Measurements from ENCODE around the gene MARK3. TPM values are rescaled to one million over a fixed set of nuclear protein-coding genes. Genes with fewer than 3 reads are reported as not detected.

The MARK3 gene
- total and polyA plus RNA-seq, 2 donors (not counting 1 experiment from before 2014, with no cell fraction given), result 73.0 to 142 TPM

DNA sequence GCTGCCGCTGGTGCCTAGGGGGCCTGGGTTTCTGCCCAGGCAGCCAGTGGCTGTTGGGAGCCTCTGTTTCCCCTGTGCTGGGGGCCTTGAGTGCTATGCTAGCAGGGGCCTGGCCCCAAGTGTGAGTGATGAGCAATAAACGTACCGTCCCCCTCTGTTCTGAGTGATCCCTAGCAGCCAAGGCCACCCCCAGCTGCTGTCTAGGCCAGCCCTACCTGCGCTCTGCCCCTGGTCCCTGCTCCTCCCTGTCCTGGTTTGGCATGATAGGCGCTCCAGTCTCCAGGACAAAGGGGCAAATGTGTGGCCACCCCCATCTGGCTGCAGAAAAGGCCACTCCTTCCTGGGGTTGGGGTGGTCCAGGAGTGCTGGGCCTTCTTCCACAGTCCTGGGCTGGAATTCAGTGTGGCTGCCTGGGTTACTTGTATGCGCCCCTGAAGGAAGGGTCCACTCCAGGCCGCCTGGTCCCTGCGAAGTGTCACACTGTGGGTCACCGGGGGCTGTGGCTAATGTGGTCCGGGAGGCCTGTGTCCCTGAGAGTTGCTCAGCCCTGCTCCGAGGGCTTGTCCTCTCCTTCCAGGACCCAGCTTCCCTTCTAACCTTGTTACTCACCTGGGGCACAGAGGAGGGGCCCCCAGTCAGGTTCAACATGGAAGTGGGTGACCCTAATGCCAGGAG lies 150.8 kb downstream of the MARK3 start:
- peaks cover 0 to 9% of the 10 kb centered on the region in 2 experiments for H3K36me3 ChIP-seq (replicated peaks in 1 of 2; ENCODE audit: control extremely low read depth in 1 of 2, control insufficient read depth in 1 of 2, extremely low read depth in 1 of 2, insufficient read depth in 2 of 2, low read length in 1 of 2)
- Mint-ChIP-seq H3K4me3 (no peak overlapping the region), H3K27me3 (no peaks in the 10 kb centered on the region), H3K27ac (no peak overlapping the region), H3K4me1 (peaks cover 5% of the 10 kb centered on the region), H3K9me3 (ENCODE audit: insufficient read depth) (no peaks in the 10 kb centered on the region)
- intact Hi-C loops (cut with micrococcal nuclease), result no loop called here
- no peak for ATAC-seq (ENCODE audit: low read depth)
- WGBS (ENCODE audit: insufficient coverage), result 89% methylated on average over 11 of the region's 11 CpGs
- peaks cover 16% of the 10 kb centered on the region for H4K20me1 ChIP-seq (ENCODE audit: control insufficient read depth, insufficient read depth, low read length, poor library complexity, severe bottlenecking)
- H3K27me3 ChIP-seq (replicated peaks in 1 of 4; ENCODE audit: control extremely low read depth in 1 of 4, control insufficient read depth in 3 of 4, insufficient read depth in 4 of 4, low read length in 3 of 4), result no peaks in the 10 kb centered on the region
- TF ChIP-seq EZH2 (IDR thresholded peaks at IDR 0.05; ENCODE audit: borderline replicate concordance, insufficient read depth, low read depth, low read length, poor library complexity, severe bottlenecking), result no peak
- TF ChIP-seq, protein P1, sequence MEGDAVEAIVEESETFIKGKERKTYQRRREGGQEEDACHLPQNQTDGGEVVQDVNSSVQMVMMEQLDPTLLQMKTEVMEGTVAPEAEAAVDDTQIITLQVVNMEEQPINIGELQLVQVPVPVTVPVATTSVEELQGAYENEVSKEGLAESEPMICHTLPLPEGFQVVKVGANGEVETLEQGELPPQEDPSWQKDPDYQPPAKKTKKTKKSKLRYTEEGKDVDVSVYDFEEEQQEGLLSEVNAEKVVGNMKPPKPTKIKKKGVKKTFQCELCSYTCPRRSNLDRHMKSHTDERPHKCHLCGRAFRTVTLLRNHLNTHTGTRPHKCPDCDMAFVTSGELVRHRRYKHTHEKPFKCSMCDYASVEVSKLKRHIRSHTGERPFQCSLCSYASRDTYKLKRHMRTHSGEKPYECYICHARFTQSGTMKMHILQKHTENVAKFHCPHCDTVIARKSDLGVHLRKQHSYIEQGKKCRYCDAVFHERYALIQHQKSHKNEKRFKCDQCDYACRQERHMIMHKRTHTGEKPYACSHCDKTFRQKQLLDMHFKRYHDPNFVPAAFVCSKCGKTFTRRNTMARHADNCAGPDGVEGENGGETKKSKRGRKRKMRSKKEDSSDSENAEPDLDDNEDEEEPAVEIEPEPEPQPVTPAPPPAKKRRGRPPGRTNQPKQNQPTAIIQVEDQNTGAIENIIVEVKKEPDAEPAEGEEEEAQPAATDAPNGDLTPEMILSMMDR (IDR thresholded peaks at IDR 0.05), result no peak
- no peak overlapping the region for H2AFZ ChIP-seq (ENCODE audit: insufficient read depth, low read depth, low read length, poor library complexity, severe bottlenecking)
- no peak overlapping the region for H3K4me3 ChIP-seq (ENCODE audit: control extremely low read depth in 1 of 5, extremely low read depth in 1 of 5, insufficient read depth in 1 of 5, low read depth in 2 of 5, low read length in 4 of 5)
- CTCF ChIA-PET, result interaction anchor here (6.0 kb wide), 1 partner anchor 16 kb away, joined by 24 read pairs; no protein-coding TSS in a partner anchor
- no peak overlapping the region for H3K27ac ChIP-seq (ENCODE audit: low read length in 2 of 2)
- peaks cover 5% of the 10 kb centered on the region for H3K79me2 ChIP-seq (ENCODE audit: control insufficient read depth, insufficient read depth, low read length)
- no peak for DNase-seq
- POLR2A ChIA-PET, result no interaction called here
- H3K9me3 ChIP-seq (ENCODE audit: control extremely low read depth in 1 of 3, control insufficient read depth in 2 of 3, insufficient read depth in 1 of 3, low read length in 2 of 3), result no peaks in the 10 kb centered on the region
- peaks cover 0 to 3% of the 10 kb centered on the region in 2 donors for H3K4me1 ChIP-seq (ENCODE audit: control insufficient read depth in 2 of 2, insufficient read depth in 2 of 2, low read length in 2 of 2)
- H3K9ac ChIP-seq (ENCODE audit: low read length), result no peak overlapping the region
- H3K4me2 ChIP-seq (replicated peaks; ENCODE audit: low read depth, low read length, poor library complexity, severe bottlenecking), result no peak overlapping the region

DNA sequence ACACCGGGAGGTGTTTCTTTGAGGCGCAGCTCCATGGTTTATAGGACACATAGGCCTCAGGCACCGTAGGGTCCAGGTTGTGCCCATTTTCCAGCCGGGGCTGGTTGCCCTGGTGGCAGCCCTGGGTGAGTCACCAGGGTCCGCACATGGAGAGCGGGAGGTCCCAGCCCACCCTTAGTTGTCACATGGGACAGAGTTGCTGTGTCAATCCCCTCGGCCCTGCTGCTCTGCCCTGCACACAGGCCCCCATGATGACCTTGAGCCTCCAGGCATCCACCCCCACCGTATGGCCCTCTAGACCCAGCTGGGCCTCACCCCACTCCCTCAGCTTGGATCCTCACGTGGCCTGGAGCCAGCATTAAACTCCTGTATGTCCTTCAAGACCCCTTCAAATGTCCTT lies 151.5 kb downstream of the MARK3 start:
- H3K4me1 Mint-ChIP-seq, result no peaks in the 10 kb centered on the region
- 91% methylated on average over 8 of the region's 9 CpGs for whole genome bisulfite sequencing (ENCODE audit: insufficient coverage)
- Histone ChIP-seq H3K9me3 (ENCODE audit: control extremely low read depth in 1 of 3, control insufficient read depth in 2 of 3, insufficient read depth in 1 of 3, low read length in 2 of 3) (no peaks in the 10 kb centered on the region), H3K27me3 (replicated peaks in 1 of 4; ENCODE audit: control extremely low read depth in 1 of 4, control insufficient read depth in 3 of 4, insufficient read depth in 4 of 4, low read length in 3 of 4) (no peaks in the 10 kb centered on the region), H4K20me1 (ENCODE audit: control insufficient read depth, insufficient read depth, low read length, poor library complexity, severe bottlenecking) (peaks cover 10% of the 10 kb centered on the region), H3K9ac (ENCODE audit: low read length) (no peak overlapping the region), H3K4me1 (ENCODE audit: control insufficient read depth in 2 of 2, insufficient read depth in 2 of 2, low read length in 2 of 2) (no peaks in the 10 kb centered on the region), H3K27ac (ENCODE audit: low read length in 2 of 2) (no peak overlapping the region), H2AFZ (ENCODE audit: insufficient read depth, low read depth, low read length, poor library complexity, severe bottlenecking) (no peak overlapping the region), H3K79me2 (ENCODE audit: control insufficient read depth, insufficient read depth, low read length) (no peaks in the 10 kb centered on the region), H3K4me2 (replicated peaks; ENCODE audit: low read depth, low read length, poor library complexity, severe bottlenecking) (no peak overlapping the region), H3K4me3 (ENCODE audit: control extremely low read depth in 1 of 5, extremely low read depth in 1 of 5, insufficient read depth in 1 of 5, low read depth in 2 of 5, low read length in 4 of 5) (no peak overlapping the region), H3K36me3 (replicated peaks in 1 of 2; ENCODE audit: control extremely low read depth in 1 of 2, control insufficient read depth in 1 of 2, extremely low read depth in 1 of 2, insufficient read depth in 2 of 2, low read length in 1 of 2) (peaks cover 0 to 6% of the 10 kb centered on the region in 2 experiments)
- ATAC-seq (ENCODE audit: low read depth), result no peak
- no peak overlapping the region for H3K4me3 Mint-ChIP-seq
- no peak for TF ChIP-seq EZH2 (IDR thresholded peaks at IDR 0.05; ENCODE audit: borderline replicate concordance, insufficient read depth, low read depth, low read length, poor library complexity, severe bottlenecking)
- TF ChIP-seq, protein P1 (IDR thresholded peaks at IDR 0.05), result no peak
- no peaks in the 10 kb centered on the region for H3K9me3 Mint-ChIP-seq (ENCODE audit: insufficient read depth)
- intact Hi-C loops (cut with micrococcal nuclease), result no loop called here
- DNase-seq, result no peak
- ChIA-PET CTCF (interaction anchor here (1.0 to 6.0 kb wide), 2 partner anchors 10 to 17 kb away, joined by 3 to 24 read pairs; no protein-coding TSS in a partner anchor), POLR2A (no interaction called here)
- no peaks in the 10 kb centered on the region for H3K27me3 Mint-ChIP-seq
- no peak overlapping the region for H3K27ac Mint-ChIP-seq

Data from B cell (primary cell).